SK-N-SH (cell line): Measurements from ENCODE around the gene KRT71. TPM values are rescaled to one million over a fixed set of nuclear protein-coding genes. Genes with fewer than 3 reads are reported as not detected.

Experiments used
- CTCF ChIA-PET: fragments of 300-600, 350-600 bp; formaldehyde crosslinking; extraction: SDS; loops from one replicate; lab custom pipeline; 2021; lab: Yijun Ruan, JAX
- POLR2A ChIA-PET: fragments of 350-600 bp; sonication (Branson Sonifier 250); formaldehyde crosslinking; extraction: SDS; loops from one replicate; lab custom pipeline; 2020; ENCODE audit warnings: antibody characterized with exemption, inconsistent platforms; lab: Yijun Ruan, JAX
- DNase-seq: peaks from one replicate; pipeline ENCODE4 v3.0.0; 2012
- H2AFZ ChIP-seq: fragments of 200-600 bp; sonication (generic); 2 replicates; pipeline ENCODE4 v1.8.1; 2016; ENCODE audit warnings: antibody characterized with exemption, mild to moderate bottlenecking, low read depth
- H3F3A ChIP-seq: fragments of 200-600 bp; sonication (generic); replicated peaks from 2 replicates; pipeline ENCODE3; 2016; ENCODE audit warnings: antibody characterized with exemption, mild to moderate bottlenecking; ENCODE audit not compliant: insufficient read depth
- H3K27ac ChIP-seq, 2 experiments: fragments of 200-500 bp in 1 of 2; fragments of 200-600 bp in 1 of 2; sonication (Bioruptor generic) in 1 of 2; sonication (generic), shearing (Covaris generic) in 1 of 2; 2 replicates each; pipeline versions ENCODE4 v1.5.1 to v1.6.1; 2014 to 2016; ENCODE audit warnings: low read depth in 2 of 2, inconsistent platforms in 1 of 2, low read length in 1 of 2, mild to moderate bottlenecking in 1 of 2, mixed read lengths in 1 of 2
- H3K27me3 ChIP-seq: fragments of 200-600 bp; sonication (generic), shearing (Covaris generic); 2 replicates; pipeline ENCODE4 v1.6.1; 2016; ENCODE audit warnings: mixed run types; ENCODE audit not compliant: insufficient read depth
- H3K36me3 ChIP-seq, 2 experiments: fragments of 200-500 bp in 1 of 2; fragments of 200-600 bp in 1 of 2; sonication (Bioruptor generic) in 1 of 2; sonication (generic) in 1 of 2; replicated peaks in 1 of 2; 2 replicates each; pipeline versions ENCODE3 to v1.5.1; 2014 to 2016; ENCODE audit warnings: low read length in 1 of 2, mild to moderate bottlenecking in 1 of 2; ENCODE audit not compliant: insufficient read depth in 2 of 2, control insufficient read depth in 1 of 2
- H3K4me1 ChIP-seq, 2 experiments: fragments of 200-500 bp in 1 of 2; fragments of 200-600 bp in 1 of 2; sonication (Bioruptor generic) in 1 of 2; sonication (generic), shearing (Covaris generic) in 1 of 2; 2 replicates each; pipeline versions ENCODE4 v1.5.1 to v1.6.1; 2014 to 2016; ENCODE audit warnings: low read depth in 1 of 2, low read length in 1 of 2, mixed run types in 1 of 2; ENCODE audit not compliant: insufficient read depth in 2 of 2, control insufficient read depth in 1 of 2
- H3K4me2 ChIP-seq: fragments of 200-600 bp; sonication (generic), shearing (Covaris generic); 2 replicates; pipeline ENCODE4 v1.6.1; 2017; ENCODE audit warnings: mixed run types
- H3K4me3 ChIP-seq, 2 experiments: fragments of 200-500 bp in 1 of 2; fragments of 200-600 bp in 1 of 2; sonication (Bioruptor generic) in 1 of 2; sonication (generic), shearing (Covaris generic) in 1 of 2; 2 replicates each; pipeline versions ENCODE4 v1.5.1 to v1.8.1; 2014 to 2016; ENCODE audit warnings: low read depth in 2 of 2, inconsistent platforms in 1 of 2, low read length in 1 of 2, mild to moderate bottlenecking in 1 of 2, mixed read lengths in 1 of 2, moderate library complexity in 1 of 2
- H3K79me2 ChIP-seq: fragments of 200-600 bp; sonication (generic); 2 replicates; pipeline ENCODE4 v1.8.1; 2017; ENCODE audit warnings: mild to moderate bottlenecking; ENCODE audit not compliant: insufficient read depth
- H3K9ac ChIP-seq: fragments of 200-600 bp; sonication (generic); 2 replicates; pipeline ENCODE4 v1.6.1; 2017; ENCODE audit warnings: mixed run types
- H3K9me2 ChIP-seq: fragments of 200-600 bp; sonication (generic); 2 replicates; pipeline ENCODE4 v1.6.1; 2017; ENCODE audit warnings: mixed run types
- H3K9me3 ChIP-seq: fragments of 200-600 bp; sonication (generic); 2 replicates; pipeline ENCODE4 v1.6.1; 2017; ENCODE audit warnings: mixed run types, mild to moderate bottlenecking, moderate library complexity
- H4K20me1 ChIP-seq: fragments of 200-600 bp; sonication (generic); 2 replicates; pipeline ENCODE4 v1.6.1; 2017; ENCODE audit warnings: mild to moderate bottlenecking, mixed run types; ENCODE audit not compliant: insufficient read depth
- CHD2 ChIP-seq: fragments of 150-350 bp; IDR thresholded peaks from 2 replicates; pipeline ENCODE4 v1.6.1; 2018; ENCODE audit warnings: low read length; ENCODE audit not compliant: partially characterized antibody
- CTCF ChIP-seq: fragments of 200-600 bp; sonication (generic); IDR thresholded peaks from 2 replicates; pipeline ENCODE4 v1.6.1; 2017; ENCODE audit warnings: antibody characterized with exemption, mild to moderate bottlenecking, moderate library complexity
- EP300 ChIP-seq, 2 experiments: IDR thresholded peaks; 2 replicates each; pipeline versions ENCODE4 v1.4.0 to v1.6.1; 2012; ENCODE audit warnings: borderline replicate concordance in 1 of 2, low read depth in 1 of 2, low read length in 1 of 2
- FOXJ3 ChIP-seq: sonication (generic); formaldehyde crosslinking; IDR thresholded peaks from 2 replicates; pipeline ENCODE4 v1.5.1; 2020; ENCODE audit warnings: mild to moderate bottlenecking, missing genetic modification reagents
- GABPA ChIP-seq: IDR thresholded peaks from 2 replicates; pipeline ENCODE4 v1.4.0; 2012; ENCODE audit warnings: low read depth, mild to moderate bottlenecking
- MAX ChIP-seq: IDR thresholded peaks from 2 replicates; pipeline ENCODE4 v1.4.0; 2012; ENCODE audit warnings: low read depth
- MXI1 ChIP-seq: IDR thresholded peaks from 2 replicates; pipeline ENCODE4 v1.6.1; 2012; ENCODE audit warnings: mild to moderate bottlenecking, low read depth, low read length, improper control_type of control experiment
- NFIC ChIP-seq: IDR thresholded peaks from 2 replicates; pipeline ENCODE4 v1.4.0; 2012; ENCODE audit warnings: borderline replicate concordance
- NRF1 ChIP-seq: IDR thresholded peaks from 2 replicates; pipeline ENCODE4 v1.6.1; 2012; ENCODE audit warnings: low read depth, mild to moderate bottlenecking, low read length
- PBX3 ChIP-seq: IDR thresholded peaks from 2 replicates; pipeline ENCODE4; 2012
- RCOR1 ChIP-seq: fragments of 150-350 bp; IDR thresholded peaks from 2 replicates; pipeline ENCODE4 v1.6.1; 2017; ENCODE audit warnings: antibody characterized with exemption, low read length
- REST ChIP-seq: IDR thresholded peaks from 2 replicates; pipeline ENCODE4 v1.6.1; 2012; ENCODE audit warnings: mild to moderate bottlenecking, low read depth, low read length, moderate library complexity
- RFX5 ChIP-seq: IDR thresholded peaks from 2 replicates; pipeline ENCODE4 v1.6.1; 2012; ENCODE audit warnings: mild to moderate bottlenecking, improper control_type of control experiment, low read length
- SIN3A ChIP-seq: IDR thresholded peaks from 2 replicates; pipeline ENCODE4 v1.6.1; 2012; ENCODE audit warnings: low read depth, mild to moderate bottlenecking, low read length, moderate library complexity, borderline replicate concordance
- TAF1 ChIP-seq: IDR thresholded peaks from 2 replicates; pipeline ENCODE4 v1.6.1; 2012; ENCODE audit warnings: low read depth, mild to moderate bottlenecking, low read length, moderate library complexity, borderline replicate concordance
- TCF12 ChIP-seq: IDR thresholded peaks from 2 replicates; pipeline ENCODE4 v1.4.0; 2012
- WGBS: methylation state at CpG from one replicate; pipeline ENCODE4 v1.1.6; 2017; ENCODE audit warnings: low lambda C conversion rate; 5-methylcytosine and 5-hydroxymethylcytosine counted together
- polyA plus RNA-seq, 3 experiments: library from polyadenylated mRNA; depleted of rRNA; stranded (reverse); fragments of >200 nt; gene quantifications; 2 replicates each; pipeline ENCODE4 v1.2.3, GENCODE V29; 2012

Gene KRT71
- polyA plus RNA-seq, 1 of the 3 experiments (the other 2 are of a cell fraction): not detected

GRCh38 chr12:52579468-52580465 lies 26.8 kb upstream of the KRT71 start (continued):
- TF ChIP-seq REST (no peak), RFX5 (no peak), EP300 (IDR thresholded peaks at IDR 0.05; ENCODE audit: borderline replicate concordance in 1 of 2, low read depth in 1 of 2, low read length in 1 of 2) (no peak), CTCF (no peak), TCF12 (no peak), GABPA (no peak), PBX3 (no peak)

- no peak for DNase-seq
- H3K4me1 ChIP-seq: no peaks in the 10 kb centered on the region
- no peak overlapping the region for H3K4me2 ChIP-seq
- no peak for TF ChIP-seq FOXJ3 (CRISPR knock-in tag)
- TF ChIP-seq SIN3A: no peak
- TF ChIP-seq NRF1: no peak
- no peak for TF ChIP-seq NFIC
- TF ChIP-seq MAX: no peak
- no peak for TF ChIP-seq RCOR1
- no peak for TF ChIP-seq TAF1
- TF ChIP-seq CHD2: no peak
- TF ChIP-seq REST: no peak
- no peak for TF ChIP-seq GABPA
- no peak for TF ChIP-seq MXI1
These were observed 25.5 kb upstream of the KRT71 start for GRCh38 chr12:52578469-52578868.

More at GRCh38 chr12:52578469-52578868, 25.5 kb upstream of the KRT71 start:
- Histone ChIP-seq H3K36me3 (no peaks in the 10 kb centered on the region), H3K27ac (no peak overlapping the region), H2AFZ (no peak overlapping the region), H3K9me3 (no peaks in the 10 kb centered on the region), H3K9me2 (no peaks in the 10 kb centered on the region), H3K9ac (no peak overlapping the region), H3F3A (no peaks in the 10 kb centered on the region), H3K27me3 (peaks cover 61% of the 10 kb centered on the region), H4K20me1 (no peaks in the 10 kb centered on the region), H3K79me2 (no peaks in the 10 kb centered on the region), H3K4me3 (no peak overlapping the region)
- WGBS: 25% methylated on average over 3 of the region's 3 CpGs
- ChIA-PET CTCF (interaction anchor here (2.1 to 7.6 kb wide), 2 partner anchors 287 to 301 kb away, joined by 6 to 76 read pairs; no protein-coding TSS in a partner anchor), POLR2A (no interaction called here)
